HG03045 (cell line): Measurements from ENCODE around the gene PACS1.

Experiments
- ATAC-seq: cut with Tn5 transposase; IDR thresholded peaks from one replicate; pipeline ENCODE4 v1.9.1; 2021; ENCODE audit warnings: mild to moderate bottlenecking, moderate library complexity; ENCODE audit not compliant: unreplicated experiment

Gene PACS1

DNA sequence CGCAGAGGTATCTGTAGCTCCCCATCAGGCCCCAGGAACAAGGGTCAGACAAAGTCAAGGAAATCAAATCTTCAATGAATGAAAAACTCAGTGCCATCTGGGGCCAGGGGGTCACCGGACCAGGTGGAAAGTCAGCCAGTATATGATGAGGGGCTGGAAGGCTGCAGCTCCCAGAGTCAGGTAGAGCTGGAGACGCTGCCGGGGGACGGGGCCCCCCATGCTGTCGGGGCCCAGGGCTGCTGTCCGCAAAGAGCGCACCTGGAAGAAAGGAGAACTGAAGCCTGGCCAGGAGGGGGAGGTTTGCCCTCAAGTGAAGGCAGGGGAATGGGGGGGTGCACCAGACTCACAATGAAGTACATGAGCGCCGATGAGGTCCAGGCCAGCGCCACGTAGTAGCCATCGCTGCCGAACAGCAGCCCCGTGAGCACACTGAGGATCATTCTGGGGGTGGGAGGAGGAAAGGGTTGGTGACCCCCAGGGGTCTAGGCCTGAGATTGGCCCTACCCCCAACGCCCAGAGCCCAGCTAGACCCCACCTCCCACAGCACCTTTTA, 214.5 kb downstream of the PACS1 start:
- no peak for ATAC-seq

DNA sequence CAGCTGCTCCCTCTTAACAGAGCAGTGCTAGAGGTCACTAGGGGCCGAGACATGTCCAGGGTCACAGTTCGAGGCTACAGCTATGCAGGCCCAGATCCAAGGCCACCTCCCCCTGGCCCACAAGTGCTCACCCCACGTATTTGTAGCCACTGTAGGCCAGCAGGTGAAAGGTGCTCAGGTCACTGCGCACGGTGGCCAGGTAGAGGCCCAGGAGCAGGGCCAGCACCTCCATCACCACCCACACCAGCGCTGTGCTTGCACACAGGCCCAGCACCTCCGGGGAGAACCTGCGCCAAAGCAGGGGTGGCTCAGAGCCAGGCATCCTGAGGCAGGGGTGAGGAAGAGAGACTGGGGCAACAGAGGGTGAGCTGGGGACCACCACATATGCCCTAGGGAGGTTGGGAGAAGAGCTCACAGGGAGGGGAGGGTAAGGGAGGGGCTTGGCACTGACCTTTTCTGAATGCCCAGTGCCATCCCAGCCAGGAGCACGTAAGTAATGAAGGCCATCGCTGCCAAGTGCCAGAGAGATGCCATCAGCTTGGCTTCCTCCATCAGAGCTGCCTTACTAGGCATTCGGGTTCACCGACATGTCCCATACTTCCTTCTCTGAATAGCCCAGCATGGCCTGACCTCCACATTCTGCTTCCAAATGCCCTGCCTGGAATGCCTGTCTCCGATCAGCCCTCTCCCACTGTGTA, 215.3 kb downstream of the PACS1 start:
- no peak for ATAC-seq

DNA sequence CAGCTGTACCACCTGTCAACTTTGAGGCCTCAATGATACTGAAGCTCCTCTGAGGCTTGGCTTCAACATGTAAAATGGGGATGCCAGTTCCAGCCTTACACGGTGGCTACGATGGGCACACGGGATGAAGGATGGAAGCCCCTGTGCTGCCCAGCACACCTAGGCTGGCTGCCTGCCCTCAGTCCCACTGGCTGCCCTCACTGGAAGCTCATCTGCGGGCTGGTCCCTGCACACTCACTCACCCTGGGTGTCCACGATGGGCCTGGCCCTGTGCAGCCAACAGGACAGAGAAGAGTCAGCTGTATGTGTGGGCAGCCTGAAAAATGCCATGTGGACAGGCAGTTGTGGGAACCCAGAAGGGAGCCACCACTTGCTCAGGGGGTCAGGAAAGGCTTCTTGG, 216.6 kb downstream of the PACS1 start:
- ATAC-seq: no peak

DNA sequence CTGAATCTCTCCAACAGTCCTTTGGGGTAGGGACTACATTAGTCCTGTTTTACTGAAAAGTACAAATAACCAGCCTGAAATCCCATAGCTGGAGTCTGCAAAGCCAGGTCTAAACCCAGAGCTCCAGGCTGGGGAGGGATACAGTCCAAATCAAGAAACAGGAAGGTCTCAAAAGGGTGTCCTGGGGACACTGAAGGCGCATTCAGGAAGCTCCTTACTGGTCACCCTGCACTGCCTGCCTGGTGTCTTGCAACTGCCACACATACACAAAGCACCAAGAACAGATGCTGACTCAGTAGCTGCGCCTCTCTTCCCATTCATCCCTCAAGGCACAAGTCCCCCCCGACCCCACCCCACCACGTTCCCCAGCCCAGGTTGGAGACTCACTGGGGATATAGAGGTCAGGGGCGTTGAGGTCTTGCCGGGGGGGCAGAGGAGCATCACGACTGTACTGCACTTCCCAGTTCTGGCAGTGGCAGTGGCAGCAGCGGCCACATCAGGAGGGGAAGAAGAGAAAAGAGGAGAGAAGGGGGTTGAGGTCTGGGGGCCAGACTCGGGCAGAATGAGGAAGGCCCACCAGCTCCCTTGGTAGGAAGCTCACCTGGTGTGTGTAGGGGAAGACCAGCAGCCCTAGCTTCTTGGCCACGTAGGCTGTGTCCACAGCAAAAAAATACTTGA, 217.3 kb downstream of the PACS1 start:
- ATAC-seq: no peak

DNA sequence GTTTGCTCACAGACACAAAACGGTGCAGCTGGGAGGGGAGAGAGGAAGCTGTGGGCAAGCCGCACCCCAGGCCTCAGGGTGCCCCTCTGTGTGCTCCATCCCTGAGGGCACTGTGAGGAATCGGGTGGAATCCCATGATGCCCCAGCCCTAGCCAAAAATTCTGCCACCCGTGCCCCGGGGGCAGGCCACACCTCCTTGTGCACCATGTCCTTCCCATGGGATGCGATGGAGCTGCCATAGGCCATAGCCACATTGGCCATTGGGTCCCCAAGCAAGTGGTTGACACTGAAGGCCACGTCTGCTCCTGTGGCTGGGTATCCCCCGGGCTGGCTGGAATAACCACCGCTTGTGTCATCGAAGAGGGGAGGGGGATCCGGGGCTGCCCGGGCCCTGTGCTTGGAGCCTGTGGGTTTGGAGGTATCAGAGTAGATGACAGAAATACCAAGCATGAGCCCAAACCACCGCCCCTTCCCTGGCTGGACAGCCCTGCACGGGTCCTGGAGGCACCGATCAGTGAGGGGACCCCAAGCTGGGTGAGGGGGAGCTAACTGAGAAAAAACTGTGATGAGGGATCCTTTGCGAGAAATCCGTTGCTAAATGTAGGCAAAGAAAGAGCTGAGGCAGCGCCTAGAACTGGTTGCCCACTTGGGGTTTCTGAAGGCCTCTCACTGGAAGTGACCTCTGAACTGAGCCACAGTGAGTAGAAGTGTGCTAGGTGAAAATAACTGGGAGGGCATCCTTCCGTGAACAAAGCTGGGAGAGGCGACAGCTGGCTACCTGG, 218.0 kb downstream of the PACS1 start:
- ATAC-seq: no peak

DNA sequence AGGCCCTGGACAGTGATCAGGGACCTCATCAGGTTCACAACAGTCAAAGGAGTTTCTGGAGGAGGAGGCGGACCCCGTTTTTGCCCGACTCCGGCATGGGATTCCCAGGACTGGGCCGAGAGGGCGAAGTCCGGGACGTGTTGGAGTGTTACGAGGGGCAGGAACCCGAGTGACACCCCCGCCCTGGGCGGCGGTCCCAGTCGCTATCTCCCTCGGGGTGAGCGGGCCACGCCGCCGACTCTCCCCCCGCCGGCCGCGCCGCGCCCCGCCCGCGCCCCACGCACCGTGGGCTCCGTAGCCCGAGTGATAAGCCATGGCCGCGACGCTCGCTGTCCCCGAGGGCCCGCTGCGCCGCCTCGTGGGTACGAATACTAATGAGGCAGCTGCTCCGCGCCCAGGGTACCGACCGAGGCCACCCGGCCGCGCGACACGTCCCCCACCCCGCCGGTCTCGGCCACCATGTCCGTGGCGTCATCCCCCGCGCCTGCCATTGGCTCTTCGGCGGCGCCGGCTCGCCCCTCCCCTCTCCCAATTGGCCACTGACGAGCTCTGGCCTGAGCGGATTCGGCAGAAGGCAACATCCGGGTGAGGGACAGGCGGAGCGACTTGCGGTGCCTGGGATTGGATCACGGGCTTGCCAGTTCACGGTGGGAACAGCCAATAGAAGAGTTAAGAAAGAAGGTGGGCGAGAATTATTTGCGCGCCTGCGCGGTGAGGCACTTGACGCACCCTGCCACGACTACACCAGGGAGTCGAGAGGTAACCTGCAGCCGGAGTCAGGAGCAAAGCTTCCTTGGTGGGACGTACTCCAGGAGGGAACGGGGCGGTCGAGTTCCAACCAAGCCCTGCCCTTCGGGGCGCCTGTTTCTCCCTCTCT, 218.8 kb downstream of the PACS1 start, which contains the start of gene YIF1A:
Gene YIF1A (minus strand): TSS at position 473 of the 877 bp plus-strand sequence. CDS start 158 bp downstream, at position 315.
- ATAC-seq: peak; percentile 91

DNA sequence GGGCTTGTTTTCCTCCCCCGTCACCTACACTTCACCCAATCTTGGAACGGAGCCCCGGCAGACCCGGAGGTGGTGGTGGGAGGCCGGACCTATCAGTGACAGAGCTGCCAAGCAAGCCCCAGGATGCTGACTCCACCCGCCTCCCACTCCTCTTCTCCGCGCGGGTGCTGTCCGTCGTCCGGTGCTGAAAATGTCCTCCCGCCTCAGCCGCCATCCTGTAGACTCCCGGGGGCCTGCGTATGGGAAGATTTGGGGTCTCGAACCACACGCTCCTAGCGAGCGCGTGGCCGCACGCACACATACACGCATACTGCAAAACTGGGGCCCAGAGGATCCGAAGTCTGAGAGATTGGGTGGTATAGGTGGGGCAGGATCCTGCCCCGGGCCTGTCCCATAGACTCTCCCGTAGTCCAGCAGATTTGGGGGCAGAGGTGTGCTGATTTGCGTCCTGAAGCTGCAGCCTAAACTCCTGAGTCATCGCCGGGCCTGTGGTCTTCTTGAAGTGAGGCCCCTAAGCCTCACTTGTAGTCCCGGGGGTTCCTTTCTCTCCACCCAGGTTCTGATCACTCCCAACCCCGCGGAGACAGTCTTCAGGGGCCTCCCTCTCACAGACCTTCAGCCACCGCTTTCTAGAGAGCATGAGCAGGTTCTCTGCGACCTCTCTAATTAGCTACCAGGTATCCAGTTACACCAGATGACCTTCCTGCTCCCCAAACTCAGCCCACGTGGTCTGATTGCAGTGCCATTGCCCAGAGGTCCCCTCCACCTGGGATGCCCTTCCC, 219.7 kb downstream of the PACS1 start:
- peak; percentile 26 for ATAC-seq

DNA sequence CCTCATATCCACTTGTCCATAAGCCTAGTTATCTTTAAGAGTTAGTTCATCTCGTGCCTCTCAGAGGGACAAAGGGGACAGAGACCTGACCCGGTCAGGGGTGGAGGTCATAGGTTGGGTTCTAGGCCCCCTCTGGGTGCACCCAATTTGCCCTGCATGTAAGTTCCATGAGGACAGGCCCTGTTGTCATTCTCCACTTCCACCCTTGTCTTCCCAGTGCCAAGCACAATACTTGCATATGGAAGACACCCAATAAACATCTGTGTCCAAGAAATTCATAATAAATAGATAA, 220.2 kb downstream of the PACS1 start:
- no peak for ATAC-seq

DNA sequence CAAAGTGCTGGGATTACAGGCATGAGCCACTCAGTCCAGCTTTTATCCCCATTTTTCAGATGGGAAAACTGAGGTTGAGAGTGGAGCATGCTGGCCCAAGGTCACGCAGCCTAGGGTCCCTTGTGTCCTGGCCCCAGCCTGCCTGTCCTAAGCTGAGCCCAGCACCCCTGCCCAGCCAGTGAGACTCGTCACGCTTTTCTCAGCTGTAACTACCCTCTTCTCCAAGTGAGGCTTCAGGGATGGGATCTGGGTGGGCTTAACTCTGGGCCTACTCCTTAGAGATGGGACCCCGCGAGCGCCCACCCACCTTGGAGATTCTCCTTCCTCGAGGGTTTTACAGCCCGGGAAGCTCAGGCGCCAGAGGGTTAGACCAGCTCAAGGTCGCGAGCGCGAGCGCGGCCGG, 221.2 kb downstream of the PACS1 start:
- ATAC-seq: no peak

DNA sequence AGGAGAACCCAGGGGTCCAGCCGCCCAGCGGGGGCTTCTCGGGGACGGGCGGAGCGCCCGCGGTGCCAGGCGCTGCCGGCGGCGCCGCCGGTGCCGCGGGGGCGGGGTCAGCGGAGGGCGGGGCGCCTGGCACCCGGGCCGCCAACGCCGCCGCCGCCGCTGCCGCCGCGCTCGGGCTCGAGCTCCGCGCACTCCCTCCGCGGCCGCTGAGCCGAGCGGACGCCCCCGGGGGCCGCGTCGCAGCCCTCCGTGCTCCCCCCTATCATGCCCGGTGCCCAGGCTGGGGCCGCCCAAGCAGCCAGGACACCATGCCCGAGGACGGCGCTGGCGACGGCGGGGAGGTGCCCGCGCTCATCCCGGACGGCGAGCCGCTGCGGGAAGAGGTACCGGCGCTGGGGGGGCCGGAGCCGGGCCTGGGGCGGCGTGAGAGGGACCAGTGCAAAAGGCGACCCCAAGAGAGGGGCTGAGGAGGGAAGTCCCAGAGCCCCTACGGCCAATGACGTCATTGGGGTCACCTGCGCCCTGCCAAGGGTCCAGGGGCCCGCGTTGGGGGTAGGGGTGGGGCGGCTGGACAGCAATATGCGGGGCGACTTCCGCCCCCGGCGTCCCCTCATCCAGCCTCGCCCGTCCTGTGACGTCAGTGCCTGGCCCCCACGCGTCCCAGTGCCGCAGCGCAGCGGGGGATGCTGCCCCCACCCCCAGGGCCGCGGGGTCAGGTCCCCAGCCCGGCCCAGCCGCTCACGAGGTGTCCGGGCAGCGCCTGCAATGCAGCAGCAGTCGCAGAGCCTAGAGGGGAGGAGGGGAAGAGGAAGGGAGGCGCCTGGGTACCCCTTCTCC, 221.9 kb downstream of the PACS1 start, which contains the start of gene TMEM151A:
Gene TMEM151A (plus strand): TSS at position 189 of the 837 bp plus-strand sequence. CDS start 120 bp downstream, at position 309.
- no peak for ATAC-seq

DNA sequence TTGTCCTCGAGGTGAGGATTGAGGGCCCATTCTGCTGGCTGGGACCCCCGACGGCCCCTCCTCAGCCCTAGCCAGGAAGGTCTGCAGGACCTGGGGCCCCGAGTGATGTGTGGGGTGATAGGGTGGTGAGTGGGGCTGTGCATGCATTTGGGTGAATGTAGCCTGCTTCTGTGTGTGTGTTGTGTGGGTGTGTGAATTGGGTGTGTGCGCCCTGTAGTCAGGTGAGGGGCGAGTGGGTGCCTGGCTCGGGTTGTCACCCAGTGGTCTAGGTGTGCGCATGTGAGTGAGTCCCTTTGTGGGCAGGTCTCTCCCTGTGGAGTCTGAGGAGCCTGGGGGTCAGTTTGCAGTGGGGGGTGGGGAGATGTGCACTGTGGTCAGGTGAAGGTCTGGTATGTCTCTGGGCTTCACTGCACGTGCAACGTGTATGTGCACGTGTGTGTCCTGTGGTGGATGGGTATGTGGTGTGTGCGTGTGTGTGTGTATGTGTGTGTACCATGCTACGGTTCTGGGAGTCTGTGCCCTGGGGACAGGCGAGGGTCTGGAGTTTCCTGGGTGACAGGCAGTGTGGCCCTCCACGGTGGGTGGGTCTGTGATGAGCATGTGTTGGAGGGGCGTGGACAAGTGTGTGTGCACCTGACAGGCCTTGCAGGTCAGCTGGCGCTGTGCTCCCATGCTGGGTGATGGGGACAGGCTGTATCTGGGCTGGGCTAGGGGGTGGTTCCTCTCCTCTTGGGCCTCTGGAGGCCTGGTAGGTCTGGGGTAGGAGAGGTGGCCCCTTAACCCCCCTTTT, 222.7 kb downstream of the PACS1 start:
- no peak for ATAC-seq

DNA sequence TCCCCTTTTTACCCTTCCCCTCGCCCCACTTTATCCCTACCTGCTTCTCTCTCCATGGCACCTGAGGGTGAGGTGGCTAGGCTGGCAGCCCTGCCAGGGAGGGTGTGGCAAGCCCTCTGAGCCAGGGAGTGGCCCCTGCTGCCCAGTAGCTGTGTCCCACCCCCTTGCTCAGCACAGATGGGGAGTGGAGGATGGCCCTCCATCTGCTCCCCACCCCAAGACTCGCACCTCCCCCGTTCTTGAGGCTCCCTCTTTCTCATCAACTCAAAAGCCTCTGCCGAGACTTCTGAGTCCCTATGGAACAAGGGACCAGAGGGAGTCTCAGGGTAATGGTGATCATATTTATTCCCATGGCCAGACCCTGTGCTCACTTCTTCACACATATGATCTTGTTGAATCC, 223.3 kb downstream of the PACS1 start:
- no peak for ATAC-seq

DNA sequence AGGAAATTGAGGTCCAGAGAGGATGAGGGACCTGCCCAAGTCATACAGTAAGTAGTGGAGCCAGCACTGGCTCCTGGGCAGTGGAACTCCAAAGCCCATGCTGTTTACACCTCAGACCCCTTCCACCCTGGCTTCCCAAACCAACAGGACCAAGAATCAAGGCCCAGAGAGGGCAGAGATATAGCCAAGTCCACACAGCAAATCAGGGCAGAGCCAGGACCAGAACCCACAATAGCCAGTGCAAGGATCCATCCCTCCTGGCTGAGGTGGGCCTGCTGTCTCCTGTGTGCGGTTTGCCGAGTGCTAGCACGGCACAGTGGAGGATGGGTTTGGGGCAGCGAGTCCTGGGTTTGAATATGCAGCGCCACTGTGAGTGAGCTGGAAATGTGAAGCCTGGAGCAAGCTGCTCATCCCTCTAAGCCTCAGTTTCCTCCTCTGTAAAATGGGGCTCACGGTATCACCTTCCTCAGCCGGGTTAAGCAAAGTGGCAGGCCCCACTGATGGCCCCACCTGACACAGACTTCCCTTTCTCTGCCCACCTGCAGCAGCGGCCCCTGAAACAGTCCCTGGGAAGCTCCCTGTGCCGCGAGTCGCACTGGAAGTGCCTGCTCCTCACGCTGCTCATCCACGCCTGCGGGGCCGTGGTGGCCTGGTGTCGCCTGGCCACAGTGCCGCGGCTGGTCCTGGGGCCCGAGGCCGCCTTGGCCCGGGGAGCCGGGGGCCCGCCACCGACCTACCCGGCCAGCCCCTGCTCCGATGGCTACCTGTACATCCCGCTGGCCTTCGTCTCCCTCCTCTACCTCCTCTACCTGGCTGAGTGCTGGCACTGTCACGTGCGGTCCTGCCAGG, 223.9 kb downstream of the PACS1 start:
- no peak for ATAC-seq
